Putamen (tissue), 1 donor: ENCODE measurements around the gene LIFR.

Source experiments
- DNase-seq: peaks from one replicate; pipeline ENCODE4 v3.0.0-alpha.2; 2016; ENCODE audit warnings: low spot score

The LIFR gene

GRCh38 chr5:38441453-38442246, 114.8 kb downstream of the LIFR start:
- DNase-seq: peak; percentile 88

- no peak for DNase-seq
Measured at GRCh38 chr5:38438757-38439156, 117.7 kb downstream of the LIFR start.

GRCh38 chr5:38434966-38435705, 121.3 kb downstream of the LIFR start:
- DNase-seq: no peak

GRCh38 chr5:38433160-38433861, 123.1 kb downstream of the LIFR start:
- no peak for DNase-seq

- DNase-seq: no peak
Measured at GRCh38 chr5:38431242-38431853, 125.1 kb downstream of the LIFR start.

- no peak for DNase-seq
Measured at GRCh38 chr5:38426986-38427950, 129.2 kb downstream of the LIFR start.

- DNase-seq: no peak
Measured at GRCh38 chr5:38426490-38426889, 130.0 kb downstream of the LIFR start.
